SIG-M5 treated with dmso at 0.1 percent for 504 hours (cell line): ENCODE measurements around the gene TDRD9.

Experiments used
- DNase-seq: peaks from one replicate; lab custom pipeline; 2025; ENCODE audit not compliant: unreplicated experiment; lab: John Stamatoyannopoulos, UW

TDRD9 gene

DNA sequence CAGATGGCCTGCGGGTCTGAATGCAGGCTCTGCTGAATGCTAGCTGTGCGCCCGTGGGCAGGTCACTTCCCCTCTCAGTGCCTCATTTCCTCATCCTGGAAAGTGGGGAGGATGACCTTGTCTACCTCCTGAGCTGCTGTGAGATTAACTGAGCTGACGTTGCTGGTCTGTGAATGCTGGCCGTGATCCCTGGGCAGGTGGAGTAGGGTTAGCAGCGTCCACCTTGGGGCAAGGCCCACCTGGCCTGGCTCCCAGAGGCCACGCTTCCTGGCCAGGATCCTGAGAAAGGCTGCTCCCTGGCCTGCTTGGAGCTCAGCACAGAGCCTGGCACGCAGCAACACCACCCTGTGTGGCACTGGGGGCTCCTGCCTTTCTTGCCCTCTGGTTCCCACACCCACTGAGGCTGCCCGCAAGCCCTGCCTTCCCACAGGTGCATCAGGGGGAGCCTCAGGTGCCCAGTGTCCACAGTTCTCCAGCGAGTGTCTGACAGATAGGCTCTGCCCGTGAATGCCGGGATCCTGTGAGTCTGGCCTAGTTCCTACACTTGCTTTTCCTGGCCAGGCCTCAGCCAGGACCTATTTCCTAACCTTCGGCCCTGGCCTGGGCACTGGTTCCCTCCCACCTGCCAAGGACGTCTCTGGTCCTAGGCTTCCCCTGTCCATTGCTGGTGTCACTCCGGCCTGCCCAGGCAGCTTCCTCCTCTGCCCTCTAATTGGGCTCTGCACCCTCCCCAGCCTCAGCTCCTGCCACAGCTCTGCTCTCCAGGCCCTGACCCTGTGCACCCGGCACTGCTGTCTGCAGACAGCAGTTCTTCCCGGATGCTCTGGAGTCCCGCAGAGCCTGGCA lies 37.2 kb upstream of the TDRD9 start:
- DNase-seq = no peak

GRCh38 chr14:103891667-103892215 lies 36.5 kb upstream of the TDRD9 start:
- no peak for DNase-seq

- no peak for DNase-seq
Measured at GRCh38 chr14:103892247-103892646, 36.0 kb upstream of the TDRD9 start.

GRCh38 chr14:103894034-103894722 lies 34.1 kb upstream of the TDRD9 start:
- DNase-seq = no peak

DNA sequence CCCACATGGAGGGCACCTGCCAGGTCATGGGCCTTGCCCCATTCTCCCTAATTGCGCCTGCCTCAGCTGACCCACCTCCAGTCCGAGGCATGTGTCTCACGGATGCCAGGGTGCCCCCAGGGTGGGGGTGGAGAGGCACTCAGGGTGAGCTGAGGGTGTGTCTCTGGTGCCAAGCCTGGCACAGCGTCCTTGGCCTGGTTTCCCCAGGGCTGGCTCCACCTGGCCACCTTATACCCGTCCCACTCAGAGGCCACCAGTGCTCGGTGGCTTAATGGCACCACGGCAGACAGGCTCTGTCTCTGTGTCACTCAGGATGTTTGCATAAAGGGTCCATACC lies 33.6 kb upstream of the TDRD9 start:
- no peak for DNase-seq

GRCh38 chr14:103896578-103896977 lies 31.7 kb upstream of the TDRD9 start:
- DNase-seq = no peak

- no peak for DNase-seq
Measured at GRCh38 chr14:103897075-103897947, 30.9 kb upstream of the TDRD9 start.

GRCh38 chr14:103898204-103898603 lies 30.1 kb upstream of the TDRD9 start:
- no peak for DNase-seq

DNA sequence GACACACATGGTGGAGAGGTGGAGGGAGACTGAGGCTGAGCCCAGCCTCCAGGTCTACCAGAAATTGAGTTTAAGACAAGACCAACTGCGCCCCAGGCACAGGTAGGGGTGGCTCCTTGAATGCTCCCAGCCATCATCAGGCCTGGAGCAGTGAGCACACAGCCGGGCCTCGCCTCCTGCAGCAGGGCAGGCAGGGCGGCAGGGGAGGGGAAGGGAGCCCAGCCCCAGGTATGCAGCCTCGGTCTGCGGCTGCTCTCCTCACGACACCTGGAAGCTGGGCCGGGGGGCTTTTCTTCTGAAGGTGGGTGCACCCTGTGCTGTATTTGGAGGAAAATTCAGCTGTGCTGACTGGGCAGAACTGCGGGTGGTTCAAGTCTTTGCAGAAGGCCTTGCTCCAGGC lies 29.5 kb upstream of the TDRD9 start:
- no peak for DNase-seq

- DNase-seq = peak; percentile 10
Measured at GRCh38 chr14:103899316-103899715, 28.9 kb upstream of the TDRD9 start.

DNA sequence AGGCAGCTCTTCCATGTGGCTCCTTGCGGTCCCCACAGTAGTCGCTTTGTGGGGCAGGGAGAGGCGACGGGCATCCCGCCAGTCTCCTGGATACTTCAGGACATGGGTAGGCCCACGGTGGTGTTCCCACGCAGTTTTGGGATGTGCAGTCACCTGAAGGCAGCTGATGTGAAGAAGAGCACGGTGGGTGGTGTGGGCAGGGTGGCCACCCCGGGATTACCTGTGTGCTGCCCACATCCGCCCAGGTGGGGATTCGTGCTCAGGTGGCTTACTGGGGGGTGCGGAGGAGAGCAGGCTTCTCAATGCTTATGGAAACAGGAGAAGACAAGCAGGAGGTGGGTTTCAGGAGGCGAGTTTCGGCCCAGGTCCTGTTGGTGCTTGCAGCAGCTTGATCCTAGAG lies 28.4 kb upstream of the TDRD9 start:
- DNase-seq = no peak

DNA sequence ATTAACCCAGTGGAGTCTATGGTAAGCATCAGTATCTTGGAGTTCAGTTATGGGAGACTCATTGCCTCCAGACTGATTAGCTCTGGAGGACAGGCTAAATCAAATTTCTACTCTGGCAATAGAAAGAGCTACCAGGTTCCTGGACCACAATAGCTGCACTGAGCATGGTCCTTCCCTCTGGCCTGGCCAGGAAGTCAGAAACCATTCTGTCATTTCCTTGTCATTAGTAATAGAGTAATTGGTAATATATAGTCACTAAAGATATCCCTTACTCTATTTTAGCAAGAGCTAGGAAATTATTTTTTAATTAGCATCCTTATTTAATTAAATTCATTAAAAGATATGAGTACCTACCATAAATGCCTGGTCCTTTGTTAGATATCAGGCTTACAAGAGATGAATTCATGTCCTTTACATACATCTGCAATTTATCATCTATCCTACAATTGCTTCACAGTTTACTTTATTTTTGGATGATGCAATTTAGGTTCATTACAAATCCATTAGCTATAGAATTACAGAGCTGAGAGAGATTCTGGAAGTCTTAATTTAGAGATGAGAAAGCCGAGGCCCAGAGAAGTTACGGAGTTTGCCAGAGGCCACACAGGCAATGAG lies 23.7 kb upstream of the TDRD9 start:
- no peak for DNase-seq

DNA sequence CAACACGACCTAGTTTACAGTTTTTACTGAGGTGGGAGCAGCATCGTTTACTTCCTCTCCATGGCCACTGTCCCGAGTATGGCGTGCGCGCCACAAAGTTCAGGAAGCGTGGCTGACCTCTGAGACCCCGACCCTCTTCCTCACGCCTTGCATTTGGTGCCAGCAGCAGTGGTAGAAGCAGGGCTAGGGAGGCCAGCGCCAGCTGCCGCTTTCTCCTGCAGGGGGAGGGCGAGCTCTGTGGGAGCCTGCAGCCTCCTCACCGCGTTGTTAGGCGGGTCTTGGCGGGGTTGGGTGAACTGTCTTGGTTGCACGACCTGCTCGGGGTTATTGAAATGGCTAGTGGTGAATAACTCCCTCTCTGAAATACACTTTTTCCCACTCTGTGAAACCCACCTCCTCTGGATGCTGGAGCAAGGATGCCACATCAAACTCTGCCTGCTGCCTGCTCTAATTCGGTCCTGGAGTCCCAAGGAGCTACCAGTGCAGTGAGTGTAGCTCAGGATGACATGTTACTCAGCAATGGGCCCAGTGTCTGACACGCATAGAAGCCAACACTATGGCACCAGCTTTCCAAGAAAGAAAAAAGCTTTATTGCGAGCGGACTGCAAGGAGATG lies 22.3 kb upstream of the TDRD9 start:
- DNase-seq = no peak

DNA sequence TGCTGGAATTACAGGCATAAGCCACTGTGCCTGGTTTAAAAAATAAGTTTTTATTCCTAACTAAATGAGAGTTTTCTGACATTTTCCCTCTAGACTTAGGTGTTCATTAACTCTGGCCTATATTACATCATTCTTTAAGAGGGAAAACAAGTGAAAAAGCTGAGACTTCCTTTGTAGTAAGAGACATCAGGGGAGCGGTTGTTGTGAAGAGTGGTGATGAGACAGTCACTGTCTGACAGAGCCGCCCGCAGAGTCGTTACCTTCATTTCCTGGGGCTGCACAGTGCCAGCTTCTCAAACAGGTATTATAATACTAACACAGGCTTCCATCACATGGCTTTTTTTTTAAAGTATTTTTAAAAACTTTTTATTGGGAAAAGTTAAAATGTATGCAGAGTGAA lies 19.7 kb upstream of the TDRD9 start:
- no peak for DNase-seq

- DNase-seq = no peak
Measured at GRCh38 chr14:103909531-103910261, 18.6 kb upstream of the TDRD9 start.

- peak; percentile 69 for DNase-seq
Measured at GRCh38 chr14:103910262-103910935, 17.9 kb upstream of the TDRD9 start.

- no peak for DNase-seq
Measured at GRCh38 chr14:103910984-103911383, 17.3 kb upstream of the TDRD9 start.

DNA sequence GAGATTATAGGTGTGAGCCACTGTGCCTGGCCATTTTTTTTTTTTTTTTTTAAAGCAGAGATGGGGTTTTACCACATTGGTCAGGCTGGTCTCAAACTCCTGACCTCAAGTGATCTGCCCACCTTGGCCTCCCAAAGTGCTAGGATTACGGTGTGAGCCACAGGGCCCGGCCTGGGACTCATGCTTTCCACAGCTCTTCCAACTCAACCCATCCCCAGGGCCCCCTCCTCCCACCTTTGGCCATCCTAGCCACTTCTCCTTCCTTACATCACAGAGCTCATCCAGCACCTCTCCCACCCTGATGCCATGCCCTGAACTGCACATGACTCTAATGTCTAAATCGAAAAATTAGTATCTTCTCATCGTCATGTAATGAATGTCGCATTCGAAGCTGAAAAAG lies 12.6 kb upstream of the TDRD9 start:
- no peak for DNase-seq

DNA sequence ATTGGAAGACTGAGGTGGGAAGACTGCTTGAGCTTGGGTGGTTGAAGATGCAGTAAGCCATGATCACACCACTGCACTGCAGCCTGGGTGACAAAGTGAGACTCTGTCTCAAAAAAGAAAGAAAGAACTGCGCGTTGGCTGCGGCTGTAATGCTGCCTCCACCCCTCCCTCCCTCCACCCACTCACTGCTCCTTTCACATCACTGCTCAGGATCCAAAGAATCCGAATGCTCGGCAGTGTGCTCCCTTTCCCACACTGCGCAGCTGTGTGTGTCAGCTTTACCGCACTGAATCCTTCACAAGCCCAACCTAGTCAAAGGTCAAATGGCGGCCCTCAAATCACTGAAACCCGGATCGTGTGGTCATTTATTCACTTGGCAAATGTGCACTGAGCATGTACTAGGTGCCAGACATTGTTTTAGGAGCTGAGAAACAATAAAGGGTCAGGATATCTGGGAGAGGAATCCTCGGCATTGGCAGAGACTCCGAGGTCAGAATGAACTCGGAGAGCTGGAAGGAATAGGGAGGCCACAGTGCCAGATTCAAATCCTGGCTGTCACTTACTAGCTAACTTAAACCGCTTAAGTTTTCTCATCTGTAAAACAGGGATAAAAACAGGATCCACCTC lies 11.5 kb upstream of the TDRD9 start:
- DNase-seq = no peak
